OCI-LY7 (cell line): Measurements from ENCODE around the gene CBX2.

ENCODE experiments used
- CTCF ChIP-seq: fragments of 200-600 bp; sonication (generic); conservative IDR thresholded peaks from 2 replicates; pipeline ENCODE4 v1.5.1; 2014; ENCODE audit warnings: mild to moderate bottlenecking, antibody characterized with exemption, low read length, moderate library complexity, mixed read lengths
- EZH2phosphoT487 ChIP-seq: fragments of 200-600 bp; sonication (generic); IDR thresholded peaks from 2 replicates; pipeline ENCODE4 v1.6.1; 2018; ENCODE audit warnings: low read depth, borderline replicate concordance, mild to moderate bottlenecking, mixed run types, antibody characterized with exemption, low read length, moderate library complexity, mixed read lengths

- TF ChIP-seq CTCF (no peak), EZH2phosphoT487 (no peak)
Observed at GRCh38 chr17:79729761-79730160, 48.2 kb upstream of the CBX2 start.
